Pancreas (tissue), 10 donors: Measurements from ENCODE around the gene FUZ. TPM values are rescaled to one million over a fixed set of nuclear protein-coding genes. Genes with fewer than 3 reads are reported as not detected.

Source experiments
- ATAC-seq, 4 donors: fragments of 200-7000 bp; cut with Tn5 transposase; one replicate each; pipeline versions ENCODE4 v1.8.0 to v1.9.1; 2020; ENCODE audit warnings: mild to moderate bottlenecking in 4 of 4, moderate library complexity in 4 of 4
- DNase-seq, 6 donors: peaks; one replicate each; pipeline ENCODE4 v3.0.0-alpha.2; 2020
- FAIRE-seq: peaks from 2 replicates; lab custom pipeline; 2012; peaks lifted over from hg19 to GRCh38; lab: Jason Lieb, UNC
- H3K27ac ChIP-seq, 4 donors: fragments of 200-600 bp; sonication (generic); 1 replicate in 3 of 4; 2 replicates in 1 of 4; pipeline versions ENCODE4 v1.5.0 to v1.8.0; 2020
- H3K27me3 ChIP-seq, 4 donors: fragments of 200-600 bp; one replicate each; pipeline ENCODE4 v1.8.0; 2021
- H3K36me3 ChIP-seq, 3 donors: fragments of 200-600 bp; sonication (generic) in 1 of 3; one replicate each; pipeline versions ENCODE4 v1.5.0 to v1.8.0; 2020 to 2021
- H3K4me1 ChIP-seq, 3 donors: fragments of 200-600 bp; one replicate each; pipeline ENCODE4 v1.8.0; 2021
- H3K4me3 ChIP-seq, 4 donors: fragments of 200-600 bp; sonication (generic) in 2 of 4; one replicate each; pipeline versions ENCODE4 v1.5.0 to v1.8.0; 2020 to 2021
- H3K9me3 ChIP-seq, 4 donors: fragments of 200-600 bp; one replicate each; pipeline ENCODE4 v1.8.0; 2021
- WGBS, 2 donors: extraction: QIAGEN DNeasy Blood & Tissue Kit; methylation state at CpG; one replicate each; pipeline ENCODE4 v1.1.7; 2013; 5-methylcytosine and 5-hydroxymethylcytosine counted together
- intact Hi-C, 3 donors: fragments of 100-400 bp; cut with DNase I; formaldehyde crosslinking; loops; one replicate each; pipeline versions ENCODE4 v1.11.1 to v1.14.2; 2022
- polyA plus RNA-seq, 2 donors: library from polyadenylated mRNA; stranded (reverse); fragments of 200-250 nt; gene quantifications; one replicate each; pipeline ENCODE4 v1.2.3, GENCODE V29; 2013
- total RNA-seq, 6 donors: library from RNA; stranded (reverse); fragmentation: NEBNext Ultra II Directional in 4 of 6; extraction: Animal tissue kit (Norgen Biotek cat#: 25700) in 4 of 6; gene quantifications; one replicate each; pipeline versions ENCODE4 v1.2.1 to v1.2.4, GENCODE V29; 2021 to 2023
- TF ChIP-seq, protein P1 (sequence below), 4 donors: fragments of 200-600 bp; sonication (generic) in 3 of 4; IDR thresholded peaks; one replicate each; pipeline versions ENCODE4 v1.5.0 to v1.8.0; 2021; ENCODE audit warnings: antibody characterized with exemption in 4 of 4
- donor health status: healthy with polysubstance abuse.
- donor health status: DM: no; HTN: no; CAD: no; lungs with moderate emphysema.
- donor health status: DM: no; HTN: no; CAD: no.
- donor health status: control.
- donor health status: control.
- donor health status: Bipolar disorder and iron deficiency.
- donor health status: DM: yes; HTN: yes; CAD: no.
- donor health status: DM: no; HTN: no; CAD: no.
- donor health status: DM: no; HTN: no; CAD: no.
- donor health status: DM: yes; HTN: yes; CAD: no.

The FUZ gene
- total and polyA plus RNA-seq, 8 donors: 8.8 to 30.3 (median 15.6) TPM

DNA sequence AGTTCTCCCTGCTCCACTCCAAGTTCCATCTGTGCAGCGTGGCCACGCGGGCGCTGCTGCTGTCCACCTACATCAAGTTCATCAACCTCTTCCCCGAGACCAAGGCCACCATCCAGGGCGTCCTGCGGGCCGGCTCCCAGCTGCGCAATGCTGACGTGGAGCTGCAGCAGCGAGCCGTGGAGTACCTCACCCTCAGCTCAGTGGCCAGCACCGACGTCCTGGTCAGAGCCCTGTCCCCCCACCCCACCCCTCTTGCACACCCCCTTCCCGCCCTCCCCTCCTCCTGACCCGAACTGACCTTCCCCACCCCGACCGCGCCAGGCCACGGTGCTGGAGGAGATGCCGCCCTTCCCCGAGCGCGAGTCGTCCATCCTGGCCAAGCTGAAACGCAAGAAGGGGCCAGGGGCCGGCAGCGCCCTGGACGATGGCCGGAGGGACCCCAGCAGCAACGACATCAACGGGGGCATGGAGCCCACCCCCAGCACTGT is 11.6 kb downstream of the FUZ start:
- intact Hi-C loops: no loop called here
- peak overlapping the region in 2 of 4 donors; percentile 38 to 39 for H3K4me3 ChIP-seq

DNA sequence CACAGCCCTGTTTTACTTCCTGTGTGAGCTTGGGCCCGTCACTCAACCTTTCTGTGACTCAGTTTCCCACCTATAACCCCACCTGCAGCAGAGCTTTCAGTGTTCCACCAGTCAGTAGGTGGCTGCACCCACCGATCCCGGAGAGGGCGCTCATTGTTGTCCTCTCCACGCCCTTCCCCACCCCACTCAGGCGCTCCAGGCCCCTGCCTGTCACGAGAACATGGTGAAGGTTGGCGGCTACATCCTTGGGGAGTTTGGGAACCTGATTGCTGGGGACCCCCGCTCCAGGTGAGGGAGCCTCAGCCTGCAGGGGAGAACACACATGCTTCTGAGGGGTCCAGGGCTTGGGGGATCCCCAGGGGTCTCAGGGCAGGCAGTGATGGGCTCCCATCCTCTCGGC is 12.3 kb downstream of the FUZ start:
- Histone ChIP-seq H3K27me3 (no peaks in the 10 kb centered on the region), H3K9me3 (no peaks in the 10 kb centered on the region), H3K4me3 (no peak overlapping the region), H3K27ac (no peak overlapping the region), H3K4me1 (no peaks in the 10 kb centered on the region), H3K36me3 (peaks cover 3 to 4% (median 3%) of the 10 kb centered on the region in 3 donors)
- 97 to 98% methylated on average over 10 of the region's 10 CpGs for WGBS, 2 donors
- peak in 1 of 6 donors; percentile 71 for DNase-seq
- intact Hi-C loops: no loop called here
- no peak for FAIRE-seq
- ATAC-seq: no peak
- TF ChIP-seq, protein P1, sequence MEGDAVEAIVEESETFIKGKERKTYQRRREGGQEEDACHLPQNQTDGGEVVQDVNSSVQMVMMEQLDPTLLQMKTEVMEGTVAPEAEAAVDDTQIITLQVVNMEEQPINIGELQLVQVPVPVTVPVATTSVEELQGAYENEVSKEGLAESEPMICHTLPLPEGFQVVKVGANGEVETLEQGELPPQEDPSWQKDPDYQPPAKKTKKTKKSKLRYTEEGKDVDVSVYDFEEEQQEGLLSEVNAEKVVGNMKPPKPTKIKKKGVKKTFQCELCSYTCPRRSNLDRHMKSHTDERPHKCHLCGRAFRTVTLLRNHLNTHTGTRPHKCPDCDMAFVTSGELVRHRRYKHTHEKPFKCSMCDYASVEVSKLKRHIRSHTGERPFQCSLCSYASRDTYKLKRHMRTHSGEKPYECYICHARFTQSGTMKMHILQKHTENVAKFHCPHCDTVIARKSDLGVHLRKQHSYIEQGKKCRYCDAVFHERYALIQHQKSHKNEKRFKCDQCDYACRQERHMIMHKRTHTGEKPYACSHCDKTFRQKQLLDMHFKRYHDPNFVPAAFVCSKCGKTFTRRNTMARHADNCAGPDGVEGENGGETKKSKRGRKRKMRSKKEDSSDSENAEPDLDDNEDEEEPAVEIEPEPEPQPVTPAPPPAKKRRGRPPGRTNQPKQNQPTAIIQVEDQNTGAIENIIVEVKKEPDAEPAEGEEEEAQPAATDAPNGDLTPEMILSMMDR (IDR thresholded peaks at IDR 0.05): no peak

More for the DNA sequence above, 11.6 kb downstream of the FUZ start:
- Histone ChIP-seq H3K27ac (no peak overlapping the region), H3K4me1 (no peaks in the 10 kb centered on the region), H3K36me3 (peaks cover 0 to 2% (median 0%) of the 10 kb centered on the region in 3 donors), H3K27me3 (no peaks in the 10 kb centered on the region), H3K9me3 (no peaks in the 10 kb centered on the region)
- ATAC-seq (no peak), DNase-seq (peak in 1 of 6 donors; percentile 46), FAIRE-seq (no peak)
- WGBS, 2 donors: 81 to 88% methylated on average over 32 of the region's 32 CpGs
- TF ChIP-seq, protein P1 (IDR thresholded peaks at IDR 0.05): no peak

DNA sequence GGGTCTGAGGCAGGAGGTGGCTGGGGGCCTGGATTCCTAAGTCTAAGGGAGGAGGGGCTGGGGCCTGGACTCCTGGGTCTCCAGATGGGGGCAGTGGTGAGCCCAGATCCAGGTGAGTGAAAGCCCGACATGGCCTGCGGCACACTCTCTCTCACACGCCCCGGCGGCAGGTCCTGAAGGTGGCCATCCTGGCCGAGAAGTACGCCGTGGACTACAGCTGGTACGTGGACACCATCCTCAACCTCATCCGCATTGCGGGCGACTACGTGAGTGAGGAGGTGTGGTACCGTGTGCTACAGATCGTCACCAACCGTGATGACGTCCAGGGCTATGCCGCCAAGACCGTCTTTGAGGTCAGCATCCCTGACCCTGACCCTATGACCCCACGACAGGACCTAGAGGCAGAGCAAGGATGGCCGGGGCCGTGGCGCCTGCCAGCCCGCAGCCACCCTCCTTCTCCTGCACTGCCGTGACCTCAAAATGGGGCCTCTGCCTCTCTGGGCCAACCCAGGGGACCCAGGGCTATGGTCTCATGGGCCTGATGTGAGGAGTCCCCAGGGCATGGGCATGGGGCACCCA is 13.2 kb downstream of the FUZ start:
- intact Hi-C loops: no loop called here
- no peak for FAIRE-seq
- Histone ChIP-seq H3K9me3 (no peaks in the 10 kb centered on the region), H3K4me3 (no peak overlapping the region), H3K36me3 (peaks cover 4 to 12% (median 4%) of the 10 kb centered on the region in 3 donors), H3K27ac (no peak overlapping the region), H3K27me3 (no peaks in the 10 kb centered on the region), H3K4me1 (no peaks in the 10 kb centered on the region)
- no peak for ATAC-seq
- DNase-seq: peak in 1 of 6 donors; percentile 45
- TF ChIP-seq, protein P1 (IDR thresholded peaks at IDR 0.05): no peak
- WGBS, 2 donors: 93 to 95% methylated on average over 25 of the region's 25 CpGs

DNA sequence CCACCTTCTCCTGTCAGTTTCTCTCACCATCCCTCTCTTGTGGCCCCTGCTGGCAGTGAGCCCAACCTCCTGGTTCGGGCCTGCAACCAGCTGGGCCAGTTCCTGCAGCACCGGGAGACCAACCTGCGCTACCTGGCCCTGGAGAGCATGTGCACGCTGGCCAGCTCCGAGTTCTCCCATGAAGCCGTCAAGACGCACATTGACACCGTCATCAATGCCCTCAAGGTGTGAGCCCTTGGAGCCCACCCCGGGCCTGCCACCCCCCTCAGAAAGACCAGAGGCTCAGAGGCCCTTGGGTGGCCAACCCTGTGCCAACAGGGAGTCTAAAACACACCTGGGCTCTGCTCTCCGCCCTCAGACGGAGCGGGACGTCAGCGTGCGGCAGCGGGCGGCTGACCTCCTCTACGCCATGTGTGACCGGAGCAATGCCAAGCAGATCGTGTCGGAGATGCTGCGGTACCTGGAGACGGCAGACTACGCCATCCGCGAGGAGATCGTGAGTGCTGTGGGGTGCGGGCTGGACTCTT is 13.8 kb downstream of the FUZ start:
- Histone ChIP-seq H3K36me3 (peaks cover 4 to 17% (median 4%) of the 10 kb centered on the region in 3 donors), H3K9me3 (no peaks in the 10 kb centered on the region), H3K4me3 (no peak overlapping the region), H3K4me1 (no peaks in the 10 kb centered on the region), H3K27ac (no peak overlapping the region), H3K27me3 (no peaks in the 10 kb centered on the region)
- no peak for FAIRE-seq
- DNase-seq: peak in 2 of 6 donors; percentile 43 to 67
- ATAC-seq: no peak
- TF ChIP-seq, protein P1 (IDR thresholded peaks at IDR 0.05): no peak
- intact Hi-C loops: no loop called here
- WGBS, 2 donors: 89 to 92% methylated on average over 28 of the region's 28 CpGs

DNA sequence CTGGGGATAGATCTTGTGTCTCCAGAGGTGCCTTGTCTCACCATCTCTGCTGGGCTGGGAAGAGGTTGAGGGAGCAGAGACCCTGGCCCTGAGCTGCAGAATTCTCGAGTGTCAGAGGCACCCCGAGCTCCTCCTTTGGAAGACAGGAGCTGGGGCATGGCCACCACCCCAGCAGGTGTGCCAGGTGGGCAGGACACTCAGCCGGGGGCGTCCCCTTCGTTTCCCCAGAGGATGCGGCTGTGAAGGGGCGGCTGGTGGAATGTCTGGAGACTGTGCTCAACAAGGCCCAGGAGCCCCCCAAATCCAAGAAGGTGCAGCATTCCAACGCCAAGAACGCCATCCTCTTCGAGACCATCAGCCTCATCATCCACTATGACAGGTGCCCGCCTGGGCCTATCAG is 14.5 kb downstream of the FUZ start:
- Histone ChIP-seq H3K27me3 (no peaks in the 10 kb centered on the region), H3K4me1 (no peaks in the 10 kb centered on the region), H3K9me3 (no peaks in the 10 kb centered on the region), H3K27ac (no peak overlapping the region), H3K36me3 (peaks cover 4 to 21% (median 4%) of the 10 kb centered on the region in 3 donors), H3K4me3 (no peak overlapping the region)
- ATAC-seq: no peak
- 92 to 93% methylated on average over 11 of the region's 11 CpGs for WGBS, 2 donors
- intact Hi-C loops: no loop called here
- no peak for FAIRE-seq
- peak in 1 of 6 donors; percentile 67 for DNase-seq
- TF ChIP-seq, protein P1 (IDR thresholded peaks at IDR 0.05): no peak
